HepG2 (cell line): ENCODE results near the gene RASSF7. TPM values are rescaled to one million over a fixed set of nuclear protein-coding genes. Genes with fewer than 3 reads are reported as not detected.
A peak's percentile ranks its signal among the peaks of the same experiment; 100 is the strongest.

ENCODE experiments used
- ARHGAP35 ChIP-seq: sonication (generic); formaldehyde crosslinking; IDR thresholded peaks from 2 replicates; pipeline ENCODE4 v1.9.0; 2022; ENCODE audit warnings: mild to moderate bottlenecking, inconsistent platforms, moderate library complexity, missing genetic modification reagents, borderline replicate concordance
- CCAR2 ChIP-seq: fragments of 200-400 bp; formaldehyde crosslinking; optimal IDR thresholded peaks from 2 replicates; pipeline ENCODE3; 2018; ENCODE audit warnings: low read depth, mild to moderate bottlenecking, low read length, moderate library complexity
- DNMT3B ChIP-seq: conservative IDR thresholded peaks from 2 replicates; pipeline ENCODE4 v1.6.1; 2016; ENCODE audit warnings: missing biosample characterization, control low read depth
- GZF1 ChIP-seq: sonication (generic); formaldehyde crosslinking; IDR thresholded peaks from 2 replicates; pipeline ENCODE4 v1.5.1; 2020; ENCODE audit warnings: mild to moderate bottlenecking, missing genetic modification reagents
- HOXA7 ChIP-seq: sonication (generic); formaldehyde crosslinking; IDR thresholded peaks from 2 replicates; pipeline ENCODE4 v1.8.1; 2022; ENCODE audit warnings: mild to moderate bottlenecking, missing genetic modification reagents, moderate library complexity
- MAF1 ChIP-seq: sonication (generic); formaldehyde crosslinking; IDR thresholded peaks from 2 replicates; pipeline ENCODE4 v1.5.0; 2020; ENCODE audit warnings: missing genetic modification reagents, borderline replicate concordance
- MIER3 ChIP-seq: IDR thresholded peaks from 2 replicates; pipeline ENCODE4 v1.6.1; 2016; ENCODE audit warnings: missing compliant biosample characterization, borderline replicate concordance
- PHF5A ChIP-seq: IDR thresholded peaks from one replicate; pipeline ENCODE4 v1.6.1; 2018; ENCODE audit warnings: low read depth, missing genetic modification reagents; ENCODE audit not compliant: unreplicated experiment
- SRY ChIP-seq: sonication (generic); formaldehyde crosslinking; IDR thresholded peaks from 2 replicates; pipeline ENCODE4 v1.8.0; 2022; ENCODE audit warnings: mild to moderate bottlenecking, missing genetic modification reagents
- TAF1 ChIP-seq: sonication (generic); formaldehyde crosslinking; IDR thresholded peaks from 2 replicates; pipeline ENCODE4 v1.4.0; 2020; ENCODE audit warnings: missing genetic modification reagents
- TCF7 ChIP-seq: sonication (generic); IDR thresholded peaks from 2 replicates; pipeline ENCODE4 v1.6.1; 2016; ENCODE audit warnings: antibody characterized with exemption, low read depth
- XRCC5 ChIP-seq: fragments of 200-400 bp; formaldehyde crosslinking; optimal IDR thresholded peaks from 2 replicates; pipeline ENCODE3; 2017; ENCODE audit warnings: mild to moderate bottlenecking, low read length
- ZNF253 ChIP-seq: sonication (generic); formaldehyde crosslinking; IDR thresholded peaks from 2 replicates; pipeline ENCODE4 v1.8.0; 2022; ENCODE audit warnings: mild to moderate bottlenecking, missing genetic modification reagents, borderline replicate concordance
- ZNF558 ChIP-seq: sonication (generic); formaldehyde crosslinking; IDR thresholded peaks from 2 replicates; pipeline ENCODE4 v1.9.0; 2022; ENCODE audit warnings: mild to moderate bottlenecking, missing genetic modification reagents, borderline replicate concordance
- ZNF598 ChIP-seq: sonication (generic); formaldehyde crosslinking; IDR thresholded peaks from 2 replicates; pipeline ENCODE4 v1.5.1; 2020; ENCODE audit warnings: mild to moderate bottlenecking, missing genetic modification reagents, borderline replicate concordance
- ZNF674 ChIP-seq: sonication (generic); formaldehyde crosslinking; IDR thresholded peaks from 2 replicates; pipeline ENCODE4 v1.5.0; 2020; ENCODE audit warnings: low read depth, mild to moderate bottlenecking, missing genetic modification reagents
- ZNF747 ChIP-seq: sonication (generic); formaldehyde crosslinking; IDR thresholded peaks from 2 replicates; pipeline ENCODE4 v1.8.1; 2023; ENCODE audit warnings: missing genetic modification reagents, mild to moderate bottlenecking, borderline replicate concordance
- polyA plus RNA-seq, 8 experiments: library from polyadenylated mRNA; depleted of rRNA in 3 of 8; stranded (reverse) in 7 of 8; unstranded in 1 of 8; fragments of >200 nt; fragmentation: Illumina TruSeq in 4 of 8; extraction: Trizol in 4 of 8; gene quantifications; 2 replicates each; pipeline versions ENCODE4 v1.2.1 to v1.2.3, GENCODE V29; 2011 to 2016; ENCODE audit warnings: low read depth in 4 of 8, missing spikeins in 1 of 8, mixed read lengths in 1 of 8; ENCODE audit not compliant: insufficient read depth in 1 of 8
- total RNA-seq, 5 experiments: library from RNA; depleted of rRNA; stranded (reverse); fragments of >200 nt; fragmentation: Illumina TruSeq; extraction: Trizol; gene quantifications; 2 replicates each; pipeline ENCODE4 v1.2.3, GENCODE V29; 2016; ENCODE audit warnings: low read depth in 1 of 5
- TF ChIP-seq, protein P1 (sequence below): sonication (generic); formaldehyde crosslinking; IDR thresholded peaks from 2 replicates; pipeline ENCODE4 v1.4.0; 2020; ENCODE audit warnings: missing genetic modification reagents, borderline replicate concordance
- TF ChIP-seq, protein P2 (sequence below): sonication (generic); formaldehyde crosslinking; IDR thresholded peaks from 2 replicates; pipeline ENCODE4 v1.4.0; 2020; ENCODE audit warnings: missing genetic modification reagents
- TF ChIP-seq, protein P3 (sequence below): IDR thresholded peaks from 2 replicates; pipeline ENCODE4 v1.6.1; 2016; ENCODE audit warnings: low read depth, borderline replicate concordance
- TF ChIP-seq, protein P4 (sequence below): sonication (generic); formaldehyde crosslinking; IDR thresholded peaks from 2 replicates; pipeline ENCODE4 v1.8.1; 2023; ENCODE audit warnings: missing genetic modification reagents, inconsistent platforms, borderline replicate concordance
- TF ChIP-seq, protein P5 (sequence below), 2 experiments: sonication (generic) in 1 of 2; formaldehyde crosslinking in 1 of 2; IDR thresholded peaks; 2 replicates each; pipeline versions ENCODE4 v1.5.1 to v1.6.1; 2011 to 2020; ENCODE audit warnings: borderline replicate concordance in 1 of 2, low read depth in 1 of 2, low read length in 1 of 2, mild to moderate bottlenecking in 1 of 2, missing genetic modification reagents in 1 of 2, moderate library complexity in 1 of 2

Gene RASSF7
- total and polyA plus RNA-seq, 2 of the 13 experiments (the other 11 are each of a cell fraction or from before 2014, with no cell fraction given): 20.2 to 28.6 TPM

DNA sequence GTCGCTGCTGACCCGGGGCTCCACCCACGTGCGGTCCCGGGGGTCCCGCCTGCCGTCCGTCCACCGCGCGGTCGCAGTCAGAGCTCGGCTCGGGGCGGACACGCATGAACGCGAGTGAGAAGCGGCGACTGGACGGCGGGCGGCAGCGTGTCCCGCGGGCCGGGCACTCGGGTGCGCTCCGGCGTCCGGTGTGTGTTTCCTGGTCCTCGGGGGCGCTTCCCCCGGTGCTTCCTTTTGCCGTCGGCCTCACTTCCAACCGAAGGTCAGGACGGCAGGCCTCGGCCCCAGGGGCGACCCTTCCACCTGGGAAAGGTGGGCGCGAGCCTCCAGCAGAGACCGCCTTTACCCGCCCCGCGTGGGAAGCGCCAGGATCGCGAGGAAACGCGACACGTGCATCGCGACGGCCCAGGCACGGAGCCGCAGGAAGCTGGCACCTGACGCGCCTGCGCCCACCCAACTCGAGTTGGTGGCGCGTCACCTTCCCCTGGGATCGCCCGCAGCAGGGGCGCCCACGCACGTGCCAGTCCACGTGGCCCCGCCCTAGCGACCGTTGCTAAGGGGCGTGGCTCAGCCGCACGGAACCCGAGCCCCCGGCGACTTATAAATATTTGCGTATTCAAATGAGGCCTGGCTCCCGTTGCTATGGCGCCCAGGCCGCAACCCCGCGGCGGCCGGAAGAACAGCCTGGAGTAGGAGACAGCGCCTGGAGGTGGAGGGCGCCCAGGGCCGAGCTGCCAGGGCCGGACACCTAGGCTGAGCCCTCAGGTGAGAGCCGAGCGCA, 23.7 kb upstream of the RASSF7 start, which contains the start of gene LRRC56 (continued):
- TF ChIP-seq ZNF253 (CRISPR knock-in tag) (0 out of 2 replicates have a peak, but pooled peaks have one; percentile 50), GZF1 (CRISPR knock-in tag) (no peak), ZNF598 (CRISPR knock-in tag) (no peak), ZNF674 (no peak), CCAR2 (no peak), TCF7 (no peak), ARHGAP35 (CRISPR knock-in tag) (no peak), HOXA7 (CRISPR knock-in tag) (no peak), PHF5A (CRISPR knock-in tag) (no peak), DNMT3B (CRISPR knock-in tag) (0 out of 2 replicates have a peak, but pooled peaks have one; percentile 50), ZNF558 (CRISPR knock-in tag) (no peak), XRCC5 (no peak), ZNF747 (0 out of 2 replicates have a peak, but pooled peaks have one; percentile 54), TAF1 (no peak; the same call in 1 of the 2 replicates), MAF1 (CRISPR knock-in tag) (no peak), MIER3 (CRISPR knock-in tag) (peak; percentile 48; the same call in 1 of the 2 replicates), SRY (CRISPR knock-in tag) (0 out of 2 replicates have a peak, but pooled peaks have one; percentile 21)
- TF ChIP-seq, protein P1, sequence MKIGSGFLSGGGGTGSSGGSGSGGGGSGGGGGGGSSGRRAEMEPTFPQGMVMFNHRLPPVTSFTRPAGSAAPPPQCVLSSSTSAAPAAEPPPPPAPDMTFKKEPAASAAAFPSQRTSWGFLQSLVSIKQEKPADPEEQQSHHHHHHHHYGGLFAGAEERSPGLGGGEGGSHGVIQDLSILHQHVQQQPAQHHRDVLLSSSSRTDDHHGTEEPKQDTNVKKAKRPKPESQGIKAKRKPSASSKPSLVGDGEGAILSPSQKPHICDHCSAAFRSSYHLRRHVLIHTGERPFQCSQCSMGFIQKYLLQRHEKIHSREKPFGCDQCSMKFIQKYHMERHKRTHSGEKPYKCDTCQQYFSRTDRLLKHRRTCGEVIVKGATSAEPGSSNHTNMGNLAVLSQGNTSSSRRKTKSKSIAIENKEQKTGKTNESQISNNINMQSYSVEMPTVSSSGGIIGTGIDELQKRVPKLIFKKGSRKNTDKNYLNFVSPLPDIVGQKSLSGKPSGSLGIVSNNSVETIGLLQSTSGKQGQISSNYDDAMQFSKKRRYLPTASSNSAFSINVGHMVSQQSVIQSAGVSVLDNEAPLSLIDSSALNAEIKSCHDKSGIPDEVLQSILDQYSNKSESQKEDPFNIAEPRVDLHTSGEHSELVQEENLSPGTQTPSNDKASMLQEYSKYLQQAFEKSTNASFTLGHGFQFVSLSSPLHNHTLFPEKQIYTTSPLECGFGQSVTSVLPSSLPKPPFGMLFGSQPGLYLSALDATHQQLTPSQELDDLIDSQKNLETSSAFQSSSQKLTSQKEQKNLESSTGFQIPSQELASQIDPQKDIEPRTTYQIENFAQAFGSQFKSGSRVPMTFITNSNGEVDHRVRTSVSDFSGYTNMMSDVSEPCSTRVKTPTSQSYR (CRISPR knock-in tag): no peak
- TF ChIP-seq, protein P2, sequence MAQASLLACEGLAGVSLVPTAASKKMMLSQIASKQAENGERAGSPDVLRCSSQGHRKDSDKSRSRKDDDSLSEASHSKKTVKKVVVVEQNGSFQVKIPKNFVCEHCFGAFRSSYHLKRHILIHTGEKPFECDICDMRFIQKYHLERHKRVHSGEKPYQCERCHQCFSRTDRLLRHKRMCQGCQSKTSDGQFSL (CRISPR knock-in tag): no peak
- TF ChIP-seq, protein P3, sequence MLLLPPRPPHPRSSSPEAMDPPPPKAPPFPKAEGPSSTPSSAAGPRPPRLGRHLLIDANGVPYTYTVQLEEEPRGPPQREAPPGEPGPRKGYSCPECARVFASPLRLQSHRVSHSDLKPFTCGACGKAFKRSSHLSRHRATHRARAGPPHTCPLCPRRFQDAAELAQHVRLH: 0 out of 2 replicates have a peak, but pooled peaks have one; percentile 23
- TF ChIP-seq, protein P4, sequence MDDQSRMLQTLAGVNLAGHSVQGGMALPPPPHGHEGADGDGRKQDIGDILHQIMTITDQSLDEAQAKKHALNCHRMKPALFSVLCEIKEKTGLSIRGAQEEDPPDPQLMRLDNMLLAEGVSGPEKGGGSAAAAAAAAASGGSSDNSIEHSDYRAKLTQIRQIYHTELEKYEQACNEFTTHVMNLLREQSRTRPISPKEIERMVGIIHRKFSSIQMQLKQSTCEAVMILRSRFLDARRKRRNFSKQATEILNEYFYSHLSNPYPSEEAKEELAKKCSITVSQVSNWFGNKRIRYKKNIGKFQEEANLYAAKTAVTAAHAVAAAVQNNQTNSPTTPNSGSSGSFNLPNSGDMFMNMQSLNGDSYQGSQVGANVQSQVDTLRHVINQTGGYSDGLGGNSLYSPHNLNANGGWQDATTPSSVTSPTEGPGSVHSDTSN (CRISPR knock-in tag): no peak
- TF ChIP-seq, protein P5, sequence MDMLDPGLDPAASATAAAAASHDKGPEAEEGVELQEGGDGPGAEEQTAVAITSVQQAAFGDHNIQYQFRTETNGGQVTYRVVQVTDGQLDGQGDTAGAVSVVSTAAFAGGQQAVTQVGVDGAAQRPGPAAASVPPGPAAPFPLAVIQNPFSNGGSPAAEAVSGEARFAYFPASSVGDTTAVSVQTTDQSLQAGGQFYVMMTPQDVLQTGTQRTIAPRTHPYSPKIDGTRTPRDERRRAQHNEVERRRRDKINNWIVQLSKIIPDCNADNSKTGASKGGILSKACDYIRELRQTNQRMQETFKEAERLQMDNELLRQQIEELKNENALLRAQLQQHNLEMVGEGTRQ (IDR thresholded peaks at IDR 0.05; ENCODE audit: low read depth, low read length): no peak
- TF ChIP-seq, protein P5 (CRISPR knock-in tag; IDR thresholded peaks at IDR 0.05; ENCODE audit: borderline replicate concordance): peak; percentile 65; the same call in 1 of the 2 replicates
